Measurements from ENCODE around the gene PTTG1IP.
A peak's percentile ranks its signal among the peaks of the same experiment; 100 is the strongest.

Gene PTTG1IP

DNA sequence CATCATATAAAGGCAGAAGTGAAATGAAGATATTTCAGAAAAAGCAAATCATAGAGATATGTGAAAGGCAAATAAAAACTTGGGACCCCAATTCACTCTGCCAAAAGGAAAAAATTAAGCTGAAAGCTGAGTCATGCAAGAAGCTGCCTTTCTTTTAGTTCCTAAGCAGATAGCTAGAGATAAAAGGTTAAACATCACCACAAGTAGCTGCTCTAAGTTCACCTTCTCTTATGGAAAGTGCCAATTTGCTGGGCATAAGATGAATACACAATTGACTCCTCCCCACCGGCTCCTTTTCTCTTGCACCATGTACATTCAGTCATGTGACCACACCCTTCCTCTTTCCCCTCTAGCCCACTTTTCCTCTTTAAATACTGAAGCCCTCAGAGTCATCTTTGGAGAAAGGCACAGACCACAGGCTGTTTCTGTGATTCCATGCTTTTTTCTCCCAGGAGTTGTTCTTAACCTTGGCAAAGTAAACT, 50.3 kb downstream of the PTTG1IP start:
- 86% methylated on average over 1 of the region's 1 CpG for WGBS
- H3K9ac ChIP-seq (ENCODE audit: low read depth, low read length), result no peak overlapping the region
- H3K9me3 ChIP-seq (ENCODE audit: insufficient read depth, low read depth, low read length), result peaks cover 49% of the 10 kb centered on the region
- no peak overlapping the region for H3K27ac ChIP-seq (ENCODE audit: low read depth, low read length)
- H3K27me3 ChIP-seq (ENCODE audit: insufficient read depth, low read length), result peaks cover 5% of the 10 kb centered on the region; the same call in 1 of the 2 replicates
- no peaks in the 10 kb centered on the region for H3K36me3 ChIP-seq (ENCODE audit: insufficient read depth, low read length)
- no peaks in the 10 kb centered on the region for H3K4me1 ChIP-seq (ENCODE audit: insufficient read depth, low read length)
- no peak overlapping the region for H3K4me3 ChIP-seq (ENCODE audit: low read length)

DNA sequence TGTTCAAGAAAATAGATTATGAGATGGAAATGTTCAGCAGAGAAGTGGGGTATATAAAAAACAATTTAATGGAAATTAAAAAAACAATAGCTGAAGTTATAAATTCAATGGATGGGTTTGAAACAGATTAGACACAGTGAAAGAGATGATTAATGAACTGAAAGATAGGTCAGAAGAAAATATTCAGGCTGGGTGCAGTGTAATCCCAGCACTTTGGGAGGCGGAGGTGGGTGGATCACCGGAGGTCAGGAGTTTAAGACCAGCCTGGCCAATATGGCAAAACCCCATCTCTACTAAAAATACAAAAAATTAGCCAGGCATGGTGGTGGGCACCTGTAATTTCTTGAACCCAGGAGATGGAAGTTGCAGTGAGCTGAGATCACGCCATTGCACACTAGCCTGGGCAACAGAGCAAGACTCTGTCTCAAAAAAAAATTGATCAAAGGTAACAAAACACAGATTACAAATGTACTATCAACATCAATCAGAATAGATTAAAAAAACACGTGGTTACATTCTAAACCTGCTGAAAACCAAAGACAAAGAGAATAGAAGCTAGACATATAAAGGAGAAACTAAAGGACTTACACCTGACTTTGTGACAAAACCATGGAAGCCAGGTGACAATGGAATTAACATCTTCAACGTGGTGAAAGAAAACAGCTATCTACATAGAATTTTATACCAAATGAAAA, 50.9 kb downstream of the PTTG1IP start:
- peaks cover 5% of the 10 kb centered on the region; the same call in 1 of the 2 replicates for H3K27me3 ChIP-seq (ENCODE audit: insufficient read depth, low read length)
- peaks cover 43% of the 10 kb centered on the region for H3K9me3 ChIP-seq (ENCODE audit: insufficient read depth, low read depth, low read length)
- WGBS, result 69% methylated on average over 4 of the region's 5 CpGs
- no peaks in the 10 kb centered on the region for H3K36me3 ChIP-seq (ENCODE audit: insufficient read depth, low read length)
- H3K9ac ChIP-seq (ENCODE audit: low read depth, low read length), result no peak overlapping the region
- no peak overlapping the region for H3K4me3 ChIP-seq (ENCODE audit: low read length)
- H3K27ac ChIP-seq (ENCODE audit: low read depth, low read length), result no peak overlapping the region
- H3K4me1 ChIP-seq (ENCODE audit: insufficient read depth, low read length), result no peaks in the 10 kb centered on the region

DNA sequence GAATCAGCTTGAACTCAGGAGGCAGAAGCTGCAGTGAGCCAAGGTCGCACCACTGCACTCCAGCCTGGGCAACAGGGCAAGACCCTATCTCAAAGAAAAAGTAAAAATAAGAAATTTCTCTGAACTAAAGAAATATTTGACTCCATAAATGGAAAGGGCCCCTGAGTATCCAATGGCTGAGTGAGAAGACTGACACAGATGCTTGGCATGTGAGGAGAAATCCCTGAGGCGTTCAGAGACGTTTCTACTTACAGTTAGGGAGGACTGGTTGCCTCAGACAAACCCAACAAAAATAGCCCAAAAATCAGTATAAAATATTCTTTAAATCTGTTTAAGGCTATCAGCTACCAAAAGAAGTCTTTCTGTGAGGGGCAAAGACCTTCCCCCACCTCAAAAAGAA, 52.6 kb downstream of the PTTG1IP start:
- peaks cover 35% of the 10 kb centered on the region for H3K9me3 ChIP-seq (ENCODE audit: insufficient read depth, low read depth, low read length)
- 92% methylated on average over 3 of the region's 3 CpGs for WGBS

DNA sequence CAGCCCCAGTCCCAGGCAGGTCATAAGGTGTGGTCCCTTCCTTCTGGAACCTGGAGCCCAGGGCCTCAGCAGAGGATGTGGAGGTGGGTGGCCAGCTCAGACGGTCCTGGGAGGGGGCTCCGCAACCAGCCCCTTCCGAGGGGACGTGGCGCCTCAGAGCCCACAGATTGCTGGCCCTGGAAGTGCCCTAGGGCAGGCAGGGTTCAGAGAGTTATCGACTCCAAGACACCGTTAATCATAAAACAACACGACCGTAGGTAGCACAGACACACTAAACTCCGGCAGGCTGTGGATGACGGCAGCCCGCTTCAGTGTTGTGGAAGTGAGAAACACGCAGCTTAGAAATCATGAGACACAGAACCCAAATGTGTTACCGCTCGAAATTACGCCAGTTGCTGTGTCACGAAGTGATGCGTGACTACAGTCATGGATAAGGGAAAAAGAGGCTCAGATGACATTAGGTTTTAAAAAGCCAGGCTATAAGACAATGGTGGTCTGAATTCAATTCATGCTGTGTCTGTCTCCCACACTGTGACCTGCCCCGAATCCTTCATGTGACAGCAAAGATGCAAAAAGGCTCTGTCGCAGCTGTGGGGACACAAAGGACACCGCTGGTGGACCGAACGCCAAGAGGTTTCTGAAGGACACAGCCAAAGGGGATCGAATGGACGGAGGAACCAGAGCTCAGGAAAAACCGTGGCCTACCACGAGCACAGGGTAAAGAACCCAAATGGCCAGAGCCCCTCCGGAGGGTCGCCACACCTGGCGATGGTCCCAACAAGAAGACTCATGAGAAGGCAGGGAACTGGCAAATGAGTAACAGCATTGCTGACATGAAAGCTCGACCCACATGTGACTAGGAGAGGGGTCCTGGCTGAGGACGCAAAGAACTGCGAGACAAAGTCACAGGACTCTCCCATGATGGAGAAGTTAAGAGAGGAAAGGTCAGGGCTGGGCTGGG, 53.9 kb downstream of the PTTG1IP start:
- peaks cover 35% of the 10 kb centered on the region for H3K9me3 ChIP-seq (ENCODE audit: insufficient read depth, low read depth, low read length)
- WGBS, result 95% methylated on average over 33 of the region's 33 CpGs
- H3K27ac ChIP-seq (ENCODE audit: low read depth, low read length), result no peak overlapping the region
- no peak overlapping the region for H3K9ac ChIP-seq (ENCODE audit: low read depth, low read length)
- 0 out of 2 replicates have a peak, but pooled peaks cover 6% of the 10 kb centered on the region for H3K4me1 ChIP-seq (ENCODE audit: insufficient read depth, low read length)
- no peak overlapping the region for H3K4me3 ChIP-seq (ENCODE audit: low read length)
- H3K36me3 ChIP-seq (ENCODE audit: insufficient read depth, low read length), result no peaks in the 10 kb centered on the region
- H3K27me3 ChIP-seq (ENCODE audit: insufficient read depth, low read length), result peaks cover 5% of the 10 kb centered on the region; the same call in 1 of the 2 replicates

More for the DNA sequence above, 52.6 kb downstream of the PTTG1IP start:
- Histone ChIP-seq H3K27ac (ENCODE audit: low read depth, low read length) (no peak overlapping the region), H3K9ac (ENCODE audit: low read depth, low read length) (no peak overlapping the region), H3K4me3 (ENCODE audit: low read length) (no peak overlapping the region), H3K4me1 (ENCODE audit: insufficient read depth, low read length) (no peaks in the 10 kb centered on the region), H3K27me3 (ENCODE audit: insufficient read depth, low read length) (peaks cover 5% of the 10 kb centered on the region; the same call in 1 of the 2 replicates), H3K36me3 (ENCODE audit: insufficient read depth, low read length) (no peaks in the 10 kb centered on the region)

DNA sequence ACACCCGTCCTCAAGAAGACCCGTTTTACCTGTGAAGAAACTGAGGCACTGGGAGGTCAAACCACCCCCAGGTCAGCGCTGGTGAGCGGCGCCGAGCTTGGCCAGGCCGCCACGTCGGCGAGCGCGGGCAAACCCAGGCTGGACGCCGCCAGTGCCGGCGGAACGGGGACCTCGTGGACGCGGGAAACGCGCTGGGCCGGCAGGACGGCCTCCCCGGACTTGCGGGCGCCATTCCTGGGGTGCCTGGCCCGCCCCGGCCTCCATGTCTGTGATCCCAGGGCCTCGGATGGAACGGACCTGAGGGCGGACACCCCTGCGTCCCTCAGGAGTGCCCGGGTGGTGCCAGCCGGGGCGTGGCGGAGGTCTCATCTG, 54.9 kb downstream of the PTTG1IP start:
- H3K36me3 ChIP-seq (ENCODE audit: insufficient read depth, low read length), result peaks cover 4% of the 10 kb centered on the region; the same call in 1 of the 2 replicates
- H3K27me3 ChIP-seq (ENCODE audit: insufficient read depth, low read length), result peaks cover 5% of the 10 kb centered on the region; the same call in 1 of the 2 replicates
- H3K9me3 ChIP-seq (ENCODE audit: insufficient read depth, low read depth, low read length), result peaks cover 32% of the 10 kb centered on the region
- peak overlapping the region; percentile 92; the same call in 1 of the 2 replicates for H3K9ac ChIP-seq (ENCODE audit: low read depth, low read length)
- peak overlapping the region; percentile 90 for H3K4me3 ChIP-seq (ENCODE audit: low read length)
- 80% methylated on average over 37 of the region's 37 CpGs for WGBS
- no peak overlapping the region for H3K27ac ChIP-seq (ENCODE audit: low read depth, low read length)
- H3K4me1 ChIP-seq (ENCODE audit: insufficient read depth, low read length), result 0 out of 2 replicates have a peak, but pooled peaks cover 6% of the 10 kb centered on the region

DNA sequence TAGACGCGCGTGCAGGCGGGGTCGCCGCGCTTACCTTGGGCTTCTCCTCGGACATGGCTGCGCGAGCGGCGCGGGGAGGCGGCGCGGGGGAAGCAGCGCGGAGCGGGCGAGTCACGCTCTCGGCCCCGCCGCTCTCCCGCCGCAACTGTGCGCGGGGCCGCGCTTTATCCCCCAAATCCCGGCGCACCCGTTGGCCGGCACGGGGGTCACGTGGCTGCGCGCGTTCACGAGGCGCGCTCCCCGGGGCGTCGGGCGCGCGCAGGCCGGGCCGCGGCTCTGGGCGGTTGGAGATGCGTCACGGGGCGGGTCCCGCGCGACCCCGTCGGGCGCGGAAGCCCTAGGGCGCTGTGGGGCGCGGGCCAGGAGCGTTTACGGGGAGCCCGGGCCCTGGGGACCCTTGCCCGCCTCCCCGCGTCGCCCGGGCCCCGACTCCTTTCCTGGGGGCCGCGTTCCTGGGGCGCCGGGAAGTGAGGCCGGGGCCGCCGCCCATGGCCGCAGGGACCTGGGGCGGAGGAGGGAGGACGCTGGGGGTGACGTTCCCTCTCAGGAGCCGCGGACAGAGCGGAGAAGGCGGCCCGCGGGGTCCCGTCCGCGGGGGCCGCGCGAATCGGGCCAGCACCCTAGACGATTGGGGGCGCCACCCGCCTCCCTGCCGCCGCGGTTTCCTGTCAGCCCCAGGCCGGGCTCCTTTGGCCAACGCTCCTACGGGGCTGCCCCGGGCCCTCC, 55.4 kb downstream of the PTTG1IP start, which contains the start of gene SUMO3:
SUMO3 (minus strand) TSS at position 149 of the 726 bp plus-strand sequence; CDS start at position 55, 94 bp downstream.
- H3K27ac ChIP-seq (ENCODE audit: low read depth, low read length), result peak within 1 kb of the TSS; percentile 88; the same call in 1 of the 2 replicates
- WGBS, result 2% methylated on average over 108 of the region's 108 CpGs

DNA sequence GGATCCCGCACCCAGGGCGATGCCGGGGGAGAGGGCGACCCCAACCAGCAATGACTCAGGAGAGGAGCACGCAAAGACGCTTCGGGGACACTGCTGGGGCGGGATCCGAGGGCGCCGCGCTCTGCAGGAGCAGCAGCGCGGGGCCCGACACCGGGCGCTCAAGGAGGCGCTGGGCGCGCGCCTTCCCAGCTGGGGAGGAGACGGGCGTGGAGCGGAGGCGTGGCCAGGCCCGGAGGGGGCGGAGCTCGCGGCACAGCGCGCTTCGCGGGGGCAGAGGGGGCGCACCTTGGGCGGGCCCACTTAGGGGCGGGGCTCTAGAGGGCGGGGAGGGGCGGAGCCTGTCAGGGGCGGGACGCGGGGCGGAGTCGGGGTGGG, 56.0 kb downstream of the PTTG1IP start:
- peaks cover 5% of the 10 kb centered on the region; the same call in 1 of the 2 replicates for H3K27me3 ChIP-seq (ENCODE audit: insufficient read depth, low read length)
- peaks cover 20% of the 10 kb centered on the region for H3K9me3 ChIP-seq (ENCODE audit: insufficient read depth, low read depth, low read length)
- 0 out of 2 replicates have a peak, but pooled peaks cover 6% of the 10 kb centered on the region for H3K4me1 ChIP-seq (ENCODE audit: insufficient read depth, low read length)
- 2% methylated on average over 34 of the region's 43 CpGs for WGBS
- peak overlapping the region; percentile 90 for H3K4me3 ChIP-seq (ENCODE audit: low read length)
- peak overlapping the region; percentile 92 for H3K9ac ChIP-seq (ENCODE audit: low read depth, low read length)
- H3K27ac ChIP-seq (ENCODE audit: low read depth, low read length), result peak overlapping the region; percentile 88; the same call in 1 of the 2 replicates
- peaks cover 15% of the 10 kb centered on the region; the same call in 1 of the 2 replicates for H3K36me3 ChIP-seq (ENCODE audit: insufficient read depth, low read length)

More for the DNA sequence above, 55.4 kb downstream of the PTTG1IP start, which contains the start of gene SUMO3:
- Histone ChIP-seq H3K27me3 (ENCODE audit: insufficient read depth, low read length) (peaks cover 5% of the 10 kb centered on the region; the same call in 1 of the 2 replicates), H3K9ac (ENCODE audit: low read depth, low read length) (peak within 1 kb of the TSS; percentile 92), H3K4me1 (ENCODE audit: insufficient read depth, low read length) (0 out of 2 replicates have a peak, but pooled peaks cover 6% of the 10 kb centered on the region), H3K36me3 (ENCODE audit: insufficient read depth, low read length) (peaks cover 9% of the 10 kb centered on the region; the same call in 1 of the 2 replicates), H3K4me3 (ENCODE audit: low read length) (peak within 1 kb of the TSS; percentile 90), H3K9me3 (ENCODE audit: insufficient read depth, low read depth, low read length) (peaks cover 26% of the 10 kb centered on the region)

DNA sequence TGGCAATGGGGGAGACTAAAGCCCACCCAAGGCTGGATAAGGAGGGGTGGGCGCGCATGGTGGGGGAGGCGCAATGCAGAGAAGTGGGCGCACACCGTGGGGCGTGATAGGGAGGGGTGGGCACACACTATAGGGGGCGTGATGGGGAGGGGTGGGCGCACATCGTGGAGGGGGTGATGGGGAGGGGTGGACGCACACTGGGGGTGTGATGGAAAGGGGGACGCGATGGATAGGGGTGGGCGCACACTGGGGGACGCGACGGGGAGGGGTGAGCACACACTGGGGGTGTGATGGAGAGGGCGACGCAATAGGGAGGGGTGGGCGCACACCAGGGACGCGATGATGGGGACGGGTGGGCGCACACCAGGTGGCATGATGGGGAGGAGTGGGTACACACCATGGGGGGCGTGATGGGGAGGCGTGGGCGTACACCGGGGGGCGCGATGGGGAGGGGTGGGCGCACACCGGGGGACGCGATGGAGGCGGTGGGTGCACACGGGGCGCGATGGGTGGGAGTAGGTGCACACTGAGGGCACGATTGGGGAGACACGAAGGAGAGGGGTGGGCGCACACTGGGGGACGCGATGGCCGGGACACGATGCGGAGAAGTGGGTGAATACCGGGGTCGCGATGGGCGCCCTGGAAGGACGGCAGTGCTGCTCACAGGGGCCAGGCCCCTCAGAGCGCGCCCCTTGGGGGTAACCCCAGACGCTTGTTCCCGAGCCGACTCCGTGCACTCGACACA, 56.6 kb downstream of the PTTG1IP start:
- peaks cover 19% of the 10 kb centered on the region; the same call in 1 of the 2 replicates for H3K36me3 ChIP-seq (ENCODE audit: insufficient read depth, low read length)
- peak overlapping the region; percentile 90 for H3K4me3 ChIP-seq (ENCODE audit: low read length)
- 0 out of 2 replicates have a peak, but pooled peaks cover 6% of the 10 kb centered on the region for H3K4me1 ChIP-seq (ENCODE audit: insufficient read depth, low read length)
- H3K9ac ChIP-seq (ENCODE audit: low read depth, low read length), result peak overlapping the region; percentile 69
- H3K27me3 ChIP-seq (ENCODE audit: insufficient read depth, low read length), result peaks cover 5% of the 10 kb centered on the region; the same call in 1 of the 2 replicates
- peaks cover 15% of the 10 kb centered on the region for H3K9me3 ChIP-seq (ENCODE audit: insufficient read depth, low read depth, low read length)
- H3K27ac ChIP-seq (ENCODE audit: low read depth, low read length), result no peak overlapping the region
- WGBS, result 60% methylated on average over 57 of the region's 57 CpGs

DNA sequence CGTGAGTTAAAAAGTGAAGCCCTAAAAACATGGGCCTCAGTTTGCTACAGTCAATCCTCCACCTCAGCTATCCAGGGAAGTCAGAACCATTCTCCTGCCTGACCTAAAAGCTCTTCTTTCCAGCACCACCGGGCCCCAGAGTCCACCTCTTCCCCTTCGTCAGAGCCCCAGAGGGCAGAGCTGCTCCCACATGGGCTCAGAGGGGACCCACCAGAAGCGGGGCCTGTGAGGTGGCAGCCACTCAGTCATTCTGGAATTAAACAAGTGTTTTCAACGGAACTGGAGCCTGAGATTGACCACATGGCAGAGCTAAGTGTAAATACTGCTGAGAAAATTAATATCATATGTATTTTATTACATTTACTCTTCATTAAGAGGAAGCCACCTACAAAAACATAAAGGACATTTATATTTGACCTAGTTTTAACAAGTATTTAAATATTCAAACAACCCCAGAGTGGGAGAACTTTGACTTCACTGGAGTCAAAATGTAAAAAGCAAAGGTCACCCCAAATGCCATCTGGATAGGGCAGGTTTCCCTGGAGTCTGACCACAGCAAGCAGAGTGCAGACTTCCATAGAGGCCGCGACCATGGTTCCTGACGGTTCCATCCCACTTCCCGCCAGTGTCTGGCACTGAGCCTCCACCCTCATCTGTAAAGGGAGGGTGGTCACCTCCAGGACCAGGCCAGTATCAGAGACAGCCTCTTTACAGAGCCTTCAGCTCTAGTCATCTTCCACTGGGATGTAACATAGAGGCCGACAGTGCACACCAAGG, 57.5 kb downstream of the PTTG1IP start:
- Histone ChIP-seq H3K27ac (ENCODE audit: low read depth, low read length) (no peak overlapping the region), H3K9me3 (ENCODE audit: insufficient read depth, low read depth, low read length) (peaks cover 13% of the 10 kb centered on the region; the same call in 1 of the 2 replicates), H3K36me3 (ENCODE audit: insufficient read depth, low read length) (peaks cover 20% of the 10 kb centered on the region; the same call in 1 of the 2 replicates), H3K4me3 (ENCODE audit: low read length) (no peak overlapping the region), H3K4me1 (ENCODE audit: insufficient read depth, low read length) (0 out of 2 replicates have a peak, but pooled peaks cover 6% of the 10 kb centered on the region), H3K27me3 (ENCODE audit: insufficient read depth, low read length) (peaks cover 5% of the 10 kb centered on the region; the same call in 1 of the 2 replicates), H3K9ac (ENCODE audit: low read depth, low read length) (no peak overlapping the region)
- WGBS, result 87% methylated on average over 10 of the region's 10 CpGs
